Measurements from ENCODE around the gene PHF23. TPM values are rescaled to one million over a fixed set of nuclear protein-coding genes. Genes with fewer than 3 reads are reported as not detected.

The PHF23 gene
- 10 to 100 TPM; 40.7 to 43.7 TPM for total RNA-seq

DNA sequence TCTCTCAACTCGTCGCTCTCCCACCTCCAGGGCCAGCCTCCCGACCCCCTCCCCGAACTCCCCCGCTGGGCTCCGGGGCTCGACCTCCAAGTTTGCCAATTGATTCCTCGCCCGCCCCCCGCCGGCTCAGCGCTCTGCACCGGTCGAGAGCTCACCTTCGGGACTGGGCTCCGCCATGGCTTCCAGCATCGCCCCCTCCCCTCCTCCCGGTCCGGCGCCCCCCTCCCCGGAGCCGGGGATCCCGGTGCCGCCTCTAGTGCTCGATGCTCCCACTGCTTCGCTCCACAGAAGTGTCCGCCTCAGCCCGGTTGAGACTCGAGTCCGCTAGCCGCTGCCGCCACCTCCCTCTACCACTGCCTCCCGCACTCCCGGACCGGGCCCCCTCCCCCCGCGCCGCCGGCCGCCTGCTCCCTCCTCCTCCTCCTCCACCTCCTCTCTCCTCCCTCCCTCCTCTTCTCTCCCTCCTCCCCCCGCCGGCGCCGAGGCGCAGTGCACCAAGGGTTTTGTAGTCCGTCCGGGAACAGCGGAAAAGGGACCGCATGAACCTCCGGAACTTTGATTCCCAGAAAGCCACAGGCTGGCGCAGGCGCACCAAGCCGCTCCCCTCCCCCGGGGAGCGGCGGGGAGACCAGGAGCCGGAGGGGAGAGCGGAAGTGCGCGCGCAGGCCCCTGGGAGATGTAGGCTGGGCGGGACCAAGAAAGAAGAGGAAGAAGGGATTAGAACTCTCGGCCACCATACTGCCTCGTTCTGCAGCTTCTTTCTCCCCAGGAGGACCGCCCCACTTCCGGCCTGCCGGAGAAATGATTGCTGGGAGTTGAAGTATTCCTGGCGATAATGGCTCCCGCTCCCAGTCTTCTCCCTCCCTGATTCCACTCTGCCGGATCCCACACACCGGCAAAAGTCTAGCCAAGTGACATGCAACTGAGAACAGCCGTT, at the start of gene PHF23:
Gene PHF23 (minus strand): TSS at position 367 of the 937 bp plus-strand sequence. CDS start 178 bp downstream, at position 189.
- ChIA-PET POLR2A (interaction anchor here (0.9 to 4.2 kb wide), 5 partner anchors 12 to 341 kb away, joined by 3 to 19 read pairs (median 4); partner anchors contain the start of genes ACADVL, CTDNEP1, DLG4 and ELP5), CTCF (interaction anchor here (1.0 to 3.0 kb wide), 4 partner anchors 11 to 57 kb away, joined by 4 to 17 read pairs (median 6); partner anchors contain the start of genes ACADVL, CTDNEP1, DLG4 and ELP5)

GRCh38 chr17:7285679-7286078, 46.4 kb upstream of the PHF23 start:
- ChIA-PET CTCF (interaction anchor here (2.7 kb wide), 1 partner anchor 11 kb away, joined by 20 read pairs; no protein-coding TSS in a partner anchor), POLR2A (interaction anchor here (1.0 kb wide), 1 partner anchor 11 kb away, joined by 3 read pairs; no protein-coding TSS in a partner anchor)

GRCh38 chr17:7284911-7285310, 45.7 kb upstream of the PHF23 start:
- ChIA-PET POLR2A (no interaction called here), CTCF (interaction anchor here (2.7 kb wide), 1 partner anchor 12 kb away, joined by 20 read pairs; no protein-coding TSS in a partner anchor)

DNA sequence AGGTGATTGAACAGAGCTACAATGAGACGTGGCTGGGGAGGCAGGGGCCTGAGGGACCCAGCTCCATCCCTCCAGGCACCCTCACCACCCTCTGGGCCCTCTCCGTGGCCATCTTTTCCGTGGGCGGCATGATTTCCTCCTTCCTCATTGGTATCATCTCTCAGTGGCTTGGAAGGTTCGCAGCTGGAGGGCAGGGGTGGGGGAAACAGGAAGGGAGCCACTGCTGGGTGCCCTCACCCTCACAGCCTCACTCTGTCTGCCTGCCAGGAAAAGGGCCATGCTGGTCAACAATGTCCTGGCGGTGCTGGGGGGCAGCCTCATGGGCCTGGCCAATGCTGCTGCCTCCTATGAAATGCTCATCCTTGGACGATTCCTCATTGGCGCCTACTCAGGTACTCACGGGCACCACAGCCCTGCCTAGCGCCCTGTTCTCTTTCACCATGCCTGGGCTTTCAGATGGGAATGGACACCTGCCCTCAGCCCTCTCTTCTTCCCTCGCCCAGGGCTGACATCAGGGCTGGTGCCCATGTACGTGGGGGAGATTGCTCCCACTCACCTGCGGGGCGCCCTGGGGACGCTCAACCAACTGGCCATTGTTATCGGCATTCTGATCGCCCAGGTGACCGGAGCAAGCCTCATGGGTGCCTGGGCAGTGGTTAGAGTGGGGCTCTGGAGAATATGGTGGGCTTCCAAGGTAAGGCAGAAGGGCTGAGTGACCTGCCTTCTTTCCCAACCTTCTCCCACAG, 44.4 kb upstream of the PHF23 start:
- POLR2A ChIA-PET, result no interaction called here
- CTCF ChIA-PET, result interaction anchor here (2.7 to 4.7 kb wide), 2 partner anchors 13 kb away, joined by 20 to 50 read pairs; no protein-coding TSS in a partner anchor

- CTCF ChIA-PET, result interaction anchor here (4.7 kb wide), 1 partner anchor 14 kb away, joined by 50 read pairs; no protein-coding TSS in a partner anchor
- POLR2A ChIA-PET, result interaction anchor here (0.6 to 1.2 kb wide), 3 partner anchors 23 to 62 kb away, joined by 3 to 5 read pairs (median 3); no protein-coding TSS in a partner anchor
Measured at GRCh38 chr17:7282752-7283321, 43.6 kb upstream of the PHF23 start.

GRCh38 chr17:7281953-7282751, 42.9 kb upstream of the PHF23 start:
- POLR2A ChIA-PET, result interaction anchor here (0.6 to 1.2 kb wide), 4 partner anchors 22 to 61 kb away, joined by 3 to 5 read pairs (median 4); no protein-coding TSS in a partner anchor
- CTCF ChIA-PET, result interaction anchor here (0.8 to 4.7 kb wide), 5 partner anchors 15 to 213 kb away, joined by 4 to 50 read pairs (median 5); no protein-coding TSS in a partner anchor

GRCh38 chr17:7281074-7281952, 42.1 kb upstream of the PHF23 start, which contains the start of gene SLC2A4:
TSS of gene SLC2A4 (plus strand) at chr17:7281718. CDS start at chr17:7281935, 217 bp downstream.
- POLR2A ChIA-PET, result interaction anchor here (0.8 kb wide), 1 partner anchor 41 kb away, joined by 4 read pairs; no protein-coding TSS in a partner anchor
- CTCF ChIA-PET, result interaction anchor here (0.7 to 4.7 kb wide), 10 partner anchors 8 to 236 kb away, joined by 3 to 50 read pairs (median 4); no protein-coding TSS in a partner anchor

GRCh38 chr17:7280519-7281073, 41.3 kb upstream of the PHF23 start:
- ChIA-PET POLR2A (interaction anchor here (1.2 kb wide), 1 partner anchor 16 kb away, joined by 3 read pairs; no protein-coding TSS in a partner anchor), CTCF (interaction anchor here (0.5 to 4.7 kb wide), 10 partner anchors 9 to 235 kb away, joined by 3 to 50 read pairs (median 3); no protein-coding TSS in a partner anchor)

DNA sequence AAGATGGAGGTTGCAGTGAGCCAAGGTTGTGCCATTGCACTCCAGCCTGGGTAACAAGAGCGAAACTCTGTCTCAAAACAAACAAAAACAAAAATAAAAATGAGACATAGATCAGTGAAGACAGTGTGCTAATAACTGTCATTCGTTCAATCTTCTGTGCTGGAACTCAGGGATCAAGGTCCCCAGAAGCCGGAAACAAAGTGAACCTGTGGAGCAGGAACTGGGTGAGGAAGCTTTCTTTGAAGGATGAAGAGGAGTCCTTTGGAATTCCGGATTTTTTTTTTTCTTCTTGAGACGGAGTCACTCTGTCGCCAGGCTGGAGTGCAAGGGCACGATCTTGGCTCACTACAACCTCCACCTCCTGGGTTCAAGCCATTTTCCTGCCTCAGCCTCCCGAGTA, 40.2 kb upstream of the PHF23 start:
- ChIA-PET CTCF (interaction anchor here (0.5 to 4.7 kb wide), 2 partner anchors 17 to 314 kb away, joined by 3 to 50 read pairs; no protein-coding TSS in a partner anchor), POLR2A (interaction anchor here (1.2 kb wide), 1 partner anchor 17 kb away, joined by 3 read pairs; no protein-coding TSS in a partner anchor)

DNA sequence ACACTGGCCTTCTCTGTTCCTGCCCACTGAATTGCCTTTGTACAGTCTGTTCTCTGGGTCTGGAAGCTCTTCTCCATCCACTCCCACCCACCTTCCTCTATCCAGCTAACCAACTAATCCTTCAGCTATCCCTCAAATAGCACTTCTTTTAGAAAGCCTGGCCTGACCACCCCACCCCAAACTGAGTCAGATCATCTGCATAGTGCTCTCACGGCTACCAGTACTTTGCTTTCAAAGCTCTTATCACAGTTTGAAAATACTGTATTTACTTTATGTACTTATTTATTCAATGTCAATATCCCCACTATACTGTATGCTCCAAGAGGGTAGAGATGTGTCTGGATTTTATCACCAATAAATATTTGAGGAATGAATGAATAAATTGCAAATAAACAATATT, 27.5 kb upstream of the PHF23 start:
- ChIA-PET CTCF (interaction anchor here (0.6 to 1.5 kb wide), 4 partner anchors 8 to 37 kb away, joined by 3 to 6 read pairs (median 4); no protein-coding TSS in a partner anchor), POLR2A (no interaction called here)

DNA sequence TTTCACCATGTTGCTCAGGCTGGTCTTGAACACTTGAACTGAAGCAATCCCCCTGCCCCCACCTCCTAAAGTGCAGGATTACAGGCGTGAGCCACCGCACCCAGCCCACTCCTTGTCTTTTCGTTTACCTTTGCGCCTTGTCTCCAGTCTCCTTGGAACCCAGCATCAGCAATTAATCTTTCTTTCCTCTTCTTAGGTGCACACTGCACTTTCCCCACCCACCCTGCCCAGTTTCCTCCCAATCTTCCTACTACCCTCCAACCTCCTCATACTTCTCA, 24.5 kb upstream of the PHF23 start:
- CTCF ChIA-PET, result interaction anchor here (0.9 to 2.1 kb wide), 2 partner anchors 10 to 33 kb away, joined by 3 to 9 read pairs; no protein-coding TSS in a partner anchor
- POLR2A ChIA-PET, result no interaction called here

DNA sequence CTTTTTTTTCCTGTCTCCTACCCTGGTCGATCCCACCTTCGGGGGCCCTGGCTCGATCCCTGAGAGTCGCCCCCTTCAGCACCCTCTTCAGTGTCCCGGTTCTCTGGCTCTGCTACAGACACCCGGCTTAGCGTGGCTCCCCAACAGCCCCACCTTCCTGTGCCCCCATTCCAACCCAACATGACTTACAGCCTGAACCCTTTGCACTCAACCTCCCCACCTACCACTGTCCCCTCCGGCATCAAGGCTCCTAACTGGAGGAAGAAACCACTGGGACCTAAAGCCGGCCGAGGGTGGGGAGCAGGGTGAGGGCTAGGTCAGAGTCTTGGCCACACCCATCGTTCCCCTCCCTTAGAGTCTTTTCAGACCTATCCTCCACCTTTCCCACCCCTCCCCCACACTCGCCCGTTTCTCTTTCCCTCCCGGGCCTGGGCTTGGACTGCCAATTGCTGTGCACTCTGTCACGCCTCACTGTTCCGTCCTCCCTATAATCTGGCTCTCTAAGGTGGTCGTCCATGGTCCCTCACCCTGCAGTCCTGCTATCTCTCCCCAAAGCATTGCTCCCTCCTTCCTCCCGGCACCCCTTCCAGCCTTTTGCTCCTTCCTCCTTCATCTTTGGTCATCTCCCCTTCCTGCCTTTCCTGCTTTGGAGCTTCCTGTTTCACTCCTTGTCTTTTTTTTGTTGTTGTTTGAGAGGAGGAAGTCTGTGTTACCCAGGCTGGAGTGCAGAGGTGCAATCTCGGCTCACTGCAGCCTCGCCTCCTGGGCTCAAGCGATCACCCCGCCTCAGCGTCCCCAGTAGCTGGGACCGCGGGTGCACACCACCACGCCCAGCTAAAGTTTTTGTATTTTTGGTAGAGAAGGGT, 23.9 kb upstream of the PHF23 start:
- ChIA-PET CTCF (interaction anchor here (0.6 to 2.1 kb wide), 3 partner anchors 9 to 33 kb away, joined by 3 to 9 read pairs (median 3); no protein-coding TSS in a partner anchor), POLR2A (no interaction called here)

DNA sequence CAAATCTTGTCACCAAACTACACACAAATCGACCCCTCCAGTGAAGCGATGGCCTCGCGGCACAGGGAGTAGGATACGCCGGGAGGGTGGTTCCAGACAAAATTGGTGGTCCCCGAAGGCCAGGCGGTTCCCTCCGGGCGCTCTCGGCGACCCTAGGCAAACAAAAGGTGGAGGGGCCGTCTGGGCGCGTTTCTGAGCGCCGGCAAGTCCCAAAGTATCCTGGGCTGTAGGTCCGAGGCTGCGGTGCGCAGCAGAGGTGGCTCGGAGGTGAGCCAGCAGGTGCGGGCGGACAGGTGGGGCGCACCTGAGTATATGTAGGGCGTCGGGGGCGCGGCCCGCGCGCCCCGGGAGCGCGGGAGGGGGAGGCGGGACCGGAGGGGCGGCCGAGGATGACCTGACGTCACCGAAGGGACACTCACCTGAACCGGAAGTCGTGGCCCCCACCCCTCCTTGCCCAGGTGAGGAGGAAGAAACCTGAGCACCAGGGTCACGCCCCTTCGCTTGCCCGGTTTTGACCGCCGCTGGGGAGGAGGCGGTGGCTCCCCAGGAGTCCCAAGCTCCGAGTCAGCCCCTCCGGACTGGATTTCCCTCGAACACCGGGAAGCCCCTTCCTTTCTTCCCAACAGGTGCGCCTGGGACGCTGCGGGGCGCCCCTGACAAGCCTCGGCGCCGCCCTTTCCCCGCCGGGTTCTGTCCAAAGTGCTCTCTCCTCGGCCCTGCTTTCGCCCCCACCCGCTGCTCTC, 23.1 kb upstream of the PHF23 start, which contains the start of gene CLDN7:
Gene CLDN7 (minus strand): TSS at position 287 of the 743 bp plus-strand sequence. CDS start 435 bp downstream, outside the sequence.
- CTCF ChIA-PET, result interaction anchor here (1.1 to 1.2 kb wide), 2 partner anchors 18 to 93 kb away, joined by 3 read pairs; no protein-coding TSS in a partner anchor
- POLR2A ChIA-PET, result interaction anchor here (0.5 to 0.6 kb wide), 2 partner anchors 198 to 892 kb away, joined by 3 to 6 read pairs; no protein-coding TSS in a partner anchor

Measured in activated CD8-positive, alpha-beta memory T cell treated with anti-CD3 and anti-CD28 coated beads for 36 hours (primary cell).